GM19324 (cell line): ENCODE data around the gene NR2F1-AS1.

Source experiments
- ATAC-seq: cut with Tn5 transposase; IDR thresholded peaks from one replicate; pipeline ENCODE4 v1.9.1; 2021; ENCODE audit warnings: mild to moderate bottlenecking, moderate library complexity; ENCODE audit not compliant: unreplicated experiment, low FRiP score

Gene NR2F1-AS1

DNA sequence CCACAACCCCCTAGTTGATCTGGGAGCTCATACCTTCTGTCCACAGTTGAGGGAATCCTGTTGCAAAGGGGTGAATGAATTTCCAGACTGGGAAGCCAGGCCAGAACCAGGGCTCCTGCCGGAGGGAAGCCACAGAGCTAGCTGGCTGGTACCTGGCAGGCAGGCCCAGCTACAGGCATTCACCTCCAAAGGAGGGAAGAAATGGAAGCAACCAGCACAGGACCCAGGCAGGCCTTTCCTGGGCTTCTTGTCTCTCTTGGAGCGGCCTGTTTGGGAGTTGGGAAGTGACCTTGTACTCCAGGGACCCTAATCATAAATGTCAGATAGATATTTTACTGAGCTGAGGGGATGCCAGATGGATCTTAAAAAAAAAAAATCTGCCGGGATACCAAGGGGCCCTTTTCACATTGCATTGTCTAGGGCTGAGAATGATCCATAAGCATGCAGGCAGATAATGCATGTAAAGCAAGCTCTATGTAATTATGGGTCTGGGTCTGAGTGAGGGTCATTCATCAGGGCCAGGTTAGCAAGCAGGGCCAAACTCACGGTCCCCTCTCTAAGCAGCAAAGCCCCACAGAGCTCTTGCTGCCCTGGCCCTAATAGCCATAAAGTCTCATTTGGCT, 10.4 kb upstream of the NR2F1-AS1 start:
- ATAC-seq = no peak

- no peak for ATAC-seq
Measured at GRCh38 chr5:93590493-93590892, 9.5 kb upstream of the NR2F1-AS1 start.

GRCh38 chr5:93589829-93590215, 8.8 kb upstream of the NR2F1-AS1 start:
- no peak for ATAC-seq

DNA sequence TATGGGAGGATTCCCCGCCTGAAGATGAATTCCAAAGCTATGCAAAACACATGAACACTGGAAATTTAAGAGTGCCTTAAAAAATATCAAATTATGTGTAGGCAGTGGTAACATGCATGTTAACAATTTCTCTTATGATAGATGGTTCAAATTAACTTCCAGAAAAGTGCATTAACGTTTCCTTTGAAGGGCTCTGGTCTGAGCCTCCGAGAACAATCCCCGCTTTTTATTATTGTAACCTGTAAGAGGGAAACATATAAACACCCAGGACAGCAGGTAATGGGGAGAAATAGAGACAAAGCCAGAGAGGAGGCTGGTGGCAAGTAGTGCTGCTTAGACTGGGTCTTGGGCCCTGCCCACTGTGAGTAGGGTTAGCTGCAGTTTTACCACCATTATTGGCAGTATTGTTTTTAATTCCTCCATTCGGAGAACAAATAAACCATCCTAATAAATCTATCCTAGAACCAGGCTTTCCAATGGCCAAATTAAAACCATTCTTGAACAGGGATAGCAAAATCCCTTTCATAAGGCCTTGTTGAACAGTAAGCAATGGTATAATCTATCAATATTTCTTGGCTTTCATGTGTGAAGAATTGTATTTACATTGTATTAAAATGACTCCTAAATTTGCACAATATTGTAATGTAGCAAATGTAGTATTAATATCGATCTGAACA, 8.3 kb upstream of the NR2F1-AS1 start:
- ATAC-seq = no peak

- no peak for ATAC-seq
Measured at GRCh38 chr5:93588352-93589151, 7.5 kb upstream of the NR2F1-AS1 start.

DNA sequence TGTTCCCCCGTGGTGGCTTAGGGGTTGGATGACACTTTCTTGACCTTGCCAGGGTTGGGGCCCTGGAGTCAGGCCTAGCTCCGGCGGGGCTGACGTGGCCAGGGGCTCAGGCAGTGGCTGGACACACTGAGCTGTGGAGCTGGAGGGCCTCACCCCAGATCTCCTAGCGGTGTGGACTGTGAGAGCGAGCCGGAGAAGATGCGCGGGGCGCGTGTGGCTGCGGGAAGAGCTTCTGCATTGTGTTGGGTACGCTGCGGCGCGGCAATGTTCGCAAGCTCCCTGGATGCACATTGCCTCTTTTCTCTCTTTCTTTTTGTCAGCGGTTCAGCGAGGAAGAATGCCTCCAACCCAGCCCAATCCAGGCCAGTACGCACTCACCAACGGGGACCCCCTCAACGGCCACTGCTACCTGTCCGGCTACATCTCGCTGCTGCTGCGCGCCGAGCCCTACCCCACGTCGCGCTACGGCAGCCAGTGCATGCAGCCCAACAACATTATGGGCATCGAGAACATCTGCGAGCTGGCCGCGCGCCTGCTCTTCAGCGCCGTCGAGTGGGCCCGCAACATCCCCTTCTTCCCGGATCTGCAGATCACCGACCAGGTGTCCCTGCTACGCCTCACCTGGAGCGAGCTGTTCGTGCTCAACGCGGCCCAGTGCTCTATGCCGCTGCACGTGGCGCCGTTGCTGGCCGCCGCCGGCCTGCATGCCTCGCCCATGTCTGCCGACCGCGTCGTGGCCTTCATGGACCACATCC, 6.8 kb upstream of the NR2F1-AS1 start:
- no peak for ATAC-seq

DNA sequence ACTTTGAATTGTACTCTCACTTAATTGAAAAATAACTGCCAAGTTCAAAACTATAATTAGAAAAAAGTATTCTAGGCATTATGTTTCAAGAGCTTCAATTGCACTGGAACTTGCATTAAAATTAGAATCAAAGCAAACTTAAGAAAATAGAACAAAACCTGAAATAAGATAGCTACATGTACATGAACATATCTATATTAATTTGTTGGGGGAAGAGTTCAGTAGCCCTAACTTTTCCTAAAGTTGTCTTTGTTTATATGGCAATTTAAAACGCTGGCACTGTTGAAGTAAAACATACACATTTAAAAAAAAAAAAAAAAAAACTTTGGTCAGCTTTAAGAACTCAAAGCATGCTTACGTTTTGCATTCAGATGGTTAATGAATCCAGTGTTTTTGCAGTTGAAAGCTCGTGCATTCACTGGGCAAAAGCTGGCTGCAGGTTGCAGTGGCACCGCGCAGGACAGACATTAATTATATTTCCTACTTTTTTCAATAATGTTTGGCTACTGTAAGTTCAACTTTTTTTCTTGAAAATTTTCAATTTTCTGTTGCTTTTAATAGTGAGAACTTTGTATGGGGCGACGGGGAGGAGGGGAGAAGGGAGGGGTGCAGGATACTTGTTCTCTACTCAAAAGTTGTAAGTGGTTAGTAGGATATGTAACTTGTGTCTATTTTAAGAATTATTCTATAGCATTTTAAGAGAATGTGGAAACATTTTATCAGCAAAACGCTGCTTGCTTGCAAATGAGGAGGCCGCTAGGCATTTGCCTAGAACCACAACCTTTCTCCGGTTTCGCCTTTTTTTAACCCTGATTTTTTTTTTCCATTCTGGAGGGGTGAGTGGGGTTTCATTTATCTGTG, 5.9 kb upstream of the NR2F1-AS1 start:
- no peak for ATAC-seq

DNA sequence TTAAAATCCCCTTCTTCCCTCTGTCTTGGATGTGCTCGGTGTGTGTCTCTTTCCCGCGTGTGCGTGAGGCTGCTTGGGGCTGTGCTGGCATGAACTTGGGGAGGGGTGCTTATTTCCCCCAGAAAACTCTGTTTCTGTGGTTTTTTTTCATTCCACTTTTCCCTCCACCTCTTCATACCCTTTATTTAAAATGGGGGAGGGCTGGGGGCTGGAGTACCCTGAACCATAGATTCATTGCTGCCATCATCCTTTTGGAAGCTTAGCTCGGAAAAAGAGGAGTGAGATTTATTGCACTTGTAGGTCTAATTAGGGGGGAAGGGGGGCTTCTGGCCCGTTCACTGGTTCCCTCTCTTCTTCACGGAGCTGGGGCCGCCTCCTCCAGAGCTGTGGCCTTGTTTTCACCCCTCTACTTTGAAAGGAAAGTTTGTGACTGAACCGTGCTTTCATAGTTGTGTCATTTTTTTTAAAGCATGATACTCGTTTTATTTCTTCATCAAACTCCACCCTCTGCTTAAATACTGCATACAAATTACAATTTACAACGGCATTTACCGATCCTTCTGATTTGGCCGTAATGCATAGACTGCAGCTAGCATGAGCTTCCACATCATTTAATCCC, 4.9 kb upstream of the NR2F1-AS1 start:
- no peak for ATAC-seq

DNA sequence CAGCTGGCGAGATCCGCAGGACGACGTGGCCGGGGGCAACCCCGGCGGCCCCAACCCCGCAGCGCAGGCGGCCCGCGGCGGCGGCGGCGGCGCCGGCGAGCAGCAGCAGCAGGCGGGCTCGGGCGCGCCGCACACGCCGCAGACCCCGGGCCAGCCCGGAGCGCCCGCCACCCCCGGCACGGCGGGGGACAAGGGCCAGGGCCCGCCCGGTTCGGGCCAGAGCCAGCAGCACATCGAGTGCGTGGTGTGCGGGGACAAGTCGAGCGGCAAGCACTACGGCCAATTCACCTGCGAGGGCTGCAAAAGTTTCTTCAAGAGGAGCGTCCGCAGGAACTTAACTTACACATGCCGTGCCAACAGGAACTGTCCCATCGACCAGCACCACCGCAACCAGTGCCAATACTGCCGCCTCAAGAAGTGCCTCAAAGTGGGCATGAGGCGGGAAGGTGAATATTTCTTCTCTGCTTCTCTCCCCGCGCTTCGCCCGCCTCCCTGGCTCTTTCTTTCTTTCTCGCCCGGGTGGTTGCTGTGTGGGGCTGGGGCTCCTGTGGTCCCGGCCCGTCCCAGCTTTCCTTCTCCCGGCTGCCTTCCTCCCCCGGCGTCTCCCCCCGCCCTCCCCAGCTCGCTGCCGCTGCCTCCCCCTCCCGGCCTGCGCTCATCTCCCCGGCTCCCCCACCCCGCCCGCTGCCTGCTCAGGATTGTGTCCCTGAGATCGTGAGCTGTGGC, 4.2 kb upstream of the NR2F1-AS1 start:
- ATAC-seq = no peak

GRCh38 chr5:93584596-93585040, 3.6 kb upstream of the NR2F1-AS1 start:
- no peak for ATAC-seq

- ATAC-seq = peak; percentile 52
Measured at GRCh38 chr5:93583768-93584595, 3.0 kb upstream of the NR2F1-AS1 start.

- ATAC-seq = no peak
Measured at GRCh38 chr5:93583439-93583767, 2.4 kb upstream of the NR2F1-AS1 start.

GRCh38 chr5:93582677-93583438, 1.8 kb upstream of the NR2F1-AS1 start, which contains the start of gene NR2F1:
Gene NR2F1, plus strand, starts transcription at chr5:93583222. Its CDS starts 1,802 bp downstream, at chr5:93585024.
- no peak for ATAC-seq

DNA sequence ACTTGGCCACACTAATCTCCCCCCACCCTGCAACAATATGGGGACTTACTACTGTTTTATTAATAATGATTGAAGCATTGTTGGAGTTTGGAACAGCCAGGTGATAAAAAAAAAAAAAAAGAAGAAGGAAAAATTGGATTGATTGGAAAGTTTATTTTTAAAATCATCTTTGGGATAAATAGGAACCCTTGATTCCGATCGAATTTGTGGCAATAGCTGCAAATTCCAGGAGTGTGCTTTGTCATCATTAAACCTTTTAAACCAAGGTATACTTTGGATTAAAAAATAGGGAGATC, 1.1 kb upstream of the NR2F1-AS1 start:
- no peak for ATAC-seq

DNA sequence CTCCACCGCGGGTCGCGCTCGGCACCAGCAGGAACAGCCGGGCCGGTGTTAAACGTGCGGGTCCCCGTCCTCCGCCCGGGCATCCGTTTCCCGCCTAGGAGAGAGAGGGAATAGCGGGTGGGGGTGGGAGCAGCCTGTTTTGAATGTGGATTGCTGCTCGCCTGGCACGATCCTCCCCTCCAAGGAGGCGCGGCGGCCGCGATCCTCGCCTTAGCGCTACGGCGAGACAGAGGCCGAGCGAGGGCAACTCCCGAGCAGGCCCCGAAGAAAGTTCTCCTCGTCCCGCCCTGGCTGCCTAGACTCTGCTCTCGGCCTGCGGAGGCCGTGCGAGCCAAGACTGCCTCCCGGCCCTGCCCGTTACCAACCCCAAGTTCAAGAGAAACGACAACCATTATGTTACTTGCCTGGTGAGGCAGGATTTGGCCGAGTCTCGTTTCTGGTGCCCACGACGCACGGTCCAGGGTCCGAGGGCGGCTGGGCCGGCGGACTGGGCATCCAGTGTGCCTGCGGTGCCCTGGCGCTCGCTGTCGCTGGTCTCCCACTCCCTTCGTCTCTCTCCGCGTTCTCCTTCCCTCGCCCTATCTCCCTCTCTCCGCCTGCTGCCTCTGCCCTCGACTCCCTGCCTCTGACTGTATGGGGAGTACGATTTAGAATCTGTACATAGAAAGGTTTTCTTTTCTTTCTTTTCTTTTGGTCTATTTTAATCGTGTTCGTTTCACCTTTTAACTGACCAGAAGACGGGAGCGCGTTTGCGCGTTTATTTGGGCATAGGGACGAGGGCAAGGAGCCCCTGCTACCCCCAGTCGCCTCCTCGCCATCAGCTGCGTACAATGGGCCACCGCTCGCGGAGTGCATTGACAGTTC, 724 bp downstream of the NR2F1-AS1 start:
- ATAC-seq = no peak

GRCh38 chr5:93579692-93580062, 1.3 kb downstream of the NR2F1-AS1 start:
- no peak for ATAC-seq
